Gastrocnemius medialis (tissue), 4 donors: Measurements from ENCODE around the gene BORCS5.

Experiments used
- POLR2A ChIP-seq, 2 donors: fragments of 450-650 bp; IDR thresholded peaks; one replicate each; pipeline ENCODE4 v1.6.1; 2017; ENCODE audit warnings: antibody characterized with exemption in 2 of 2, mild to moderate bottlenecking in 2 of 2, moderate library complexity in 2 of 2
- TF ChIP-seq, protein P1 (sequence below), 5 experiments: fragments of 450-650 bp in 3 of 5; fragments of 200-600 bp in 2 of 5; sonication (generic) in 2 of 5; IDR thresholded peaks in 4 of 5; conservative IDR thresholded peaks in 1 of 5; 1 replicate in 4 of 5; 2 replicates in 1 of 5; pipeline ENCODE4 v1.5.1; 2016 to 2019; ENCODE audit warnings: antibody characterized with exemption in 5 of 5, mild to moderate bottlenecking in 3 of 5, moderate library complexity in 3 of 5

GRCh38 chr12:12498210-12498609, 141.3 kb downstream of the BORCS5 start:
- TF ChIP-seq, protein P1, sequence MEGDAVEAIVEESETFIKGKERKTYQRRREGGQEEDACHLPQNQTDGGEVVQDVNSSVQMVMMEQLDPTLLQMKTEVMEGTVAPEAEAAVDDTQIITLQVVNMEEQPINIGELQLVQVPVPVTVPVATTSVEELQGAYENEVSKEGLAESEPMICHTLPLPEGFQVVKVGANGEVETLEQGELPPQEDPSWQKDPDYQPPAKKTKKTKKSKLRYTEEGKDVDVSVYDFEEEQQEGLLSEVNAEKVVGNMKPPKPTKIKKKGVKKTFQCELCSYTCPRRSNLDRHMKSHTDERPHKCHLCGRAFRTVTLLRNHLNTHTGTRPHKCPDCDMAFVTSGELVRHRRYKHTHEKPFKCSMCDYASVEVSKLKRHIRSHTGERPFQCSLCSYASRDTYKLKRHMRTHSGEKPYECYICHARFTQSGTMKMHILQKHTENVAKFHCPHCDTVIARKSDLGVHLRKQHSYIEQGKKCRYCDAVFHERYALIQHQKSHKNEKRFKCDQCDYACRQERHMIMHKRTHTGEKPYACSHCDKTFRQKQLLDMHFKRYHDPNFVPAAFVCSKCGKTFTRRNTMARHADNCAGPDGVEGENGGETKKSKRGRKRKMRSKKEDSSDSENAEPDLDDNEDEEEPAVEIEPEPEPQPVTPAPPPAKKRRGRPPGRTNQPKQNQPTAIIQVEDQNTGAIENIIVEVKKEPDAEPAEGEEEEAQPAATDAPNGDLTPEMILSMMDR (IDR thresholded peaks at IDR 0.05 in 4 of 5, conservative IDR thresholded peaks at IDR 0.05 in 1 of 5) = no peak
- no peak for TF ChIP-seq POLR2A (IDR thresholded peaks at IDR 0.05)
